Measurements from ENCODE around the gene SPATA33.
A peak's percentile ranks its signal among the peaks of the same experiment; 100 is the strongest.

SPATA33 gene

DNA sequence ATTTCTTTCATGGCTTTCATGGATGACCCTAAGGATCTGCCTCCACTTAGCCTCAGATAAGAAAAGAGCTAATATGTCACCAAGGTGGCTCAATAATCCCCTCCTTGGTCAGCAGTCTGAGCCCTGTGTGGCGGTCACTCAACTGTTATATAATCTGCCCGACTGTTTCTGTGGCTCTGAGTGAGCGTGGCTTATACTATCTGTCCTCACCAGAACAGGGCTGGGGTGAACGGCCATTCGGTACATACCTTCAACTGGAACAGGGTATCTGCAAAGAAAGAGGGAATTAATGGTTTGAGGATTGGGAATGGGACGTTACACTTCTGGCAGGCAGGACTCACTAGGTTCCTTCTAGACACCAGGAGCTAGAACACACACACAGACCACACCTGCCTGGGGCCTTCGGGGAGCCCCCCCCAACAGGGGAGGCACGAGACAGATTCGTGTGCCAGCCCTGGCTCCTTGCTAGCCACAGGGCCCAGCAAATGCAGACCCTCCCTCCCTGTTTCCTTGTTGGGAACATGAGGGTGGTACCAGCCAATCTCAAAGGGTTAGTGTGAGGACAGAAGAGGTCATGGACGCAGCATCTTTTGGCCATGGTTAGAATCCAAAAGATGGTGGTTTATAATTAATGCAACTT lies 3.9 kb upstream of the SPATA33 start:
- Histone ChIP-seq H3K4me2 (ENCODE audit: insufficient read depth, low read length) (peak overlapping the region; percentile 28; the same call in 1 of the 2 replicates), H3K9ac (ENCODE audit: low read depth, low read length) (no peak overlapping the region), H3K4me3 (ENCODE audit: low read depth in 1 of 2, low read length in 2 of 2) (no peak overlapping the region), H3K4me1 (ENCODE audit: insufficient read depth, low read length) (peaks cover 27% of the 10 kb centered on the region), H3K27ac (ENCODE audit: low read length) (no peak overlapping the region; the same call in 1 of the 2 replicates), H3K79me2 (ENCODE audit: insufficient read depth, low read length) (peaks cover 75% of the 10 kb centered on the region), H3K9me3 (ENCODE audit: insufficient read depth, low read length, severe bottlenecking) (no peaks in the 10 kb centered on the region), H4K20me1 (ENCODE audit: insufficient read depth, low read length) (peaks cover 39% of the 10 kb centered on the region), H2AFZ (ENCODE audit: low read depth, low read length) (no peak overlapping the region), H3K36me3 (ENCODE audit: insufficient read depth, low read length) (peaks cover 40% of the 10 kb centered on the region), H3K27me3 (ENCODE audit: insufficient read depth, low read length, poor library complexity) (no peaks in the 10 kb centered on the region)
- no peak for TF ChIP-seq CTCF (IDR thresholded peaks at IDR 0.05; ENCODE audit: borderline replicate concordance, extremely low read depth, low read length, poor library complexity, severe bottlenecking)
- no peak for TF ChIP-seq EZH2 (IDR thresholded peaks at IDR 0.05; ENCODE audit: borderline replicate concordance, low read depth, low read length, severe bottlenecking)
- no peak for ATAC-seq (ENCODE audit: insufficient read depth, low read depth)
- no peak for DNase-seq

GRCh38 chr16:89655062-89655643 lies 2.5 kb upstream of the SPATA33 start:
- Histone ChIP-seq H3K27ac (ENCODE audit: low read length) (no peak overlapping the region), H3K4me3 (ENCODE audit: low read depth in 1 of 2, low read length in 2 of 2) (no peak overlapping the region), H3K79me2 (ENCODE audit: insufficient read depth, low read length) (peaks cover 85% of the 10 kb centered on the region), H3K36me3 (ENCODE audit: insufficient read depth, low read length) (peaks cover 40% of the 10 kb centered on the region), H3K4me1 (ENCODE audit: insufficient read depth, low read length) (peaks cover 39% of the 10 kb centered on the region), H3K27me3 (ENCODE audit: insufficient read depth, low read length, poor library complexity) (no peaks in the 10 kb centered on the region), H3K9me3 (ENCODE audit: insufficient read depth, low read length, severe bottlenecking) (no peaks in the 10 kb centered on the region), H3K9ac (ENCODE audit: low read depth, low read length) (no peak overlapping the region), H4K20me1 (ENCODE audit: insufficient read depth, low read length) (peaks cover 44% of the 10 kb centered on the region), H2AFZ (ENCODE audit: low read depth, low read length) (no peak overlapping the region), H3K4me2 (ENCODE audit: insufficient read depth, low read length) (peak overlapping the region; percentile 20; the same call in 1 of the 2 replicates)
- no peak for DNase-seq
- TF ChIP-seq CTCF (IDR thresholded peaks at IDR 0.05; ENCODE audit: borderline replicate concordance, extremely low read depth, low read length, poor library complexity, severe bottlenecking) (no peak), EZH2 (IDR thresholded peaks at IDR 0.05; ENCODE audit: borderline replicate concordance, low read depth, low read length, severe bottlenecking) (no peak)
- no peak for ATAC-seq (ENCODE audit: insufficient read depth, low read depth)

- no peak for ATAC-seq (ENCODE audit: insufficient read depth, low read depth)
- Histone ChIP-seq H3K9ac (ENCODE audit: low read depth, low read length) (peak overlapping the region; percentile 65), H3K4me3 (ENCODE audit: low read depth in 1 of 2, low read length in 2 of 2) (peak overlapping the region; percentile 63 to 71), H3K79me2 (ENCODE audit: insufficient read depth, low read length) (peaks cover 80% of the 10 kb centered on the region), H2AFZ (ENCODE audit: low read depth, low read length) (no peak overlapping the region; the same call in 1 of the 2 replicates), H3K9me3 (ENCODE audit: insufficient read depth, low read length, severe bottlenecking) (no peaks in the 10 kb centered on the region), H3K4me1 (ENCODE audit: insufficient read depth, low read length) (peaks cover 42% of the 10 kb centered on the region), H4K20me1 (ENCODE audit: insufficient read depth, low read length) (peaks cover 36% of the 10 kb centered on the region), H3K27ac (ENCODE audit: low read length) (peak overlapping the region; percentile 92), H3K36me3 (ENCODE audit: insufficient read depth, low read length) (peaks cover 43% of the 10 kb centered on the region), H3K27me3 (ENCODE audit: insufficient read depth, low read length, poor library complexity) (no peaks in the 10 kb centered on the region), H3K4me2 (ENCODE audit: insufficient read depth, low read length) (peak overlapping the region; percentile 94)
- TF ChIP-seq CTCF (IDR thresholded peaks at IDR 0.05; ENCODE audit: borderline replicate concordance, extremely low read depth, low read length, poor library complexity, severe bottlenecking), result no peak
- no peak for TF ChIP-seq EZH2 (IDR thresholded peaks at IDR 0.05; ENCODE audit: borderline replicate concordance, low read depth, low read length, severe bottlenecking)
- DNase-seq, result no peak
Observed at GRCh38 chr16:89656435-89657121, 1.1 kb upstream of the SPATA33 start.

All from DND-41 (cell line).